ENCODE data around the gene ZBTB7C. TPM values are rescaled to one million over a fixed set of nuclear protein-coding genes. Genes with fewer than 3 reads are reported as not detected.

Gene ZBTB7C
- total and polyA plus RNA-seq, 8 donors = 3.0 to 47.8 (median 19.3) TPM

- 88 to 100% (median 94%) methylated on average over 1 to 2 of the region's 2 CpGs for WGBS, 5 donors
- intact Hi-C loops (cut with DNase I; ENCODE audit: low total_unique reads) = no loop called here
- DNase-seq = no peak
- Histone ChIP-seq H3K27ac (no peak overlapping the region), H3K36me3 (no peaks in the 10 kb centered on the region), H3K4me3 (no peak overlapping the region), H3K4me1 (peaks cover 0 to 6% (median 0%) of the 10 kb centered on the region in 4 donors), H3K27me3 (peaks cover 0 to 7% (median 0%) of the 10 kb centered on the region in 3 donors), H3K9me3 (no peaks in the 10 kb centered on the region)
- TF ChIP-seq EP300 (IDR thresholded peaks at IDR 0.05) (no peak), POLR2A (IDR thresholded peaks at IDR 0.05) (no peak), CTCF (IDR thresholded peaks at IDR 0.05) (no peak), POLR2AphosphoS5 (IDR thresholded peaks at IDR 0.05) (no peak)
These were observed 189.2 kb downstream of the ZBTB7C start for GRCh38 chr18:48219810-48220499.

GRCh38 chr18:48219037-48219809 is 190.0 kb downstream of the ZBTB7C start:
- no peak overlapping the region for H3K4me3 ChIP-seq
- H3K36me3 ChIP-seq = no peaks in the 10 kb centered on the region
- peaks cover 0 to 7% (median 0%) of the 10 kb centered on the region in 3 donors for H3K27me3 ChIP-seq
- H3K27ac ChIP-seq = no peak overlapping the region
- WGBS, 5 donors = 85 to 95% (median 88%) methylated on average over 6 of the region's 6 CpGs
- DNase-seq = no peak
- peaks cover 0 to 6% (median 0%) of the 10 kb centered on the region in 4 donors for H3K4me1 ChIP-seq
- intact Hi-C loops (cut with DNase I; ENCODE audit: low total_unique reads) = no loop called here
- TF ChIP-seq EP300 (IDR thresholded peaks at IDR 0.05) (no peak), POLR2A (IDR thresholded peaks at IDR 0.05) (no peak), CTCF (IDR thresholded peaks at IDR 0.05) (no peak), POLR2AphosphoS5 (IDR thresholded peaks at IDR 0.05) (no peak)
- no peaks in the 10 kb centered on the region for H3K9me3 ChIP-seq

GRCh38 chr18:48218285-48219022 is 190.7 kb downstream of the ZBTB7C start:
- H3K36me3 ChIP-seq = no peaks in the 10 kb centered on the region
- H3K4me1 ChIP-seq = peaks cover 0 to 6% (median 0%) of the 10 kb centered on the region in 4 donors
- DNase-seq = no peak
- no peaks in the 10 kb centered on the region for H3K9me3 ChIP-seq
- WGBS, 5 donors = 77 to 96% (median 91%) methylated on average over 6 to 7 of the region's 7 CpGs
- H3K27me3 ChIP-seq = peaks cover 0 to 7% (median 0%) of the 10 kb centered on the region in 3 donors
- no peak overlapping the region for H3K27ac ChIP-seq
- no peak overlapping the region for H3K4me3 ChIP-seq
- TF ChIP-seq POLR2A (IDR thresholded peaks at IDR 0.05) (no peak), POLR2AphosphoS5 (IDR thresholded peaks at IDR 0.05) (no peak), CTCF (IDR thresholded peaks at IDR 0.05) (no peak), EP300 (IDR thresholded peaks at IDR 0.05) (no peak)
- intact Hi-C loops (cut with DNase I; ENCODE audit: low total_unique reads) = no loop called here
